Type B pancreatic cell (in vitro differentiated cells): Measurements from ENCODE around the gene KIF5B. TPM values are rescaled to one million over a fixed set of nuclear protein-coding genes. Genes with fewer than 3 reads are reported as not detected.

Source experiments
- DNase-seq: peaks from one replicate; pipeline ENCODE4 v3.0.0; 2021; ENCODE audit warnings: mixed read lengths; ENCODE audit not compliant: unreplicated experiment; ENCODE audit errors: extremely low spot score
- H3K27ac Mint-ChIP-seq: 2 replicates; pipeline ENCODE4 v1.8.0; 2021; ENCODE audit warnings: mild to moderate bottlenecking, mixed read lengths
- H3K27me3 Mint-ChIP-seq: 2 replicates; pipeline ENCODE4 v1.8.0; 2021; ENCODE audit warnings: mixed read lengths
- H3K36me3 Mint-ChIP-seq: 2 replicates; pipeline ENCODE4 v1.8.0; 2021; ENCODE audit warnings: mixed read lengths
- H3K4me1 Mint-ChIP-seq: one replicate; pipeline ENCODE4 v1.8.0; 2021; ENCODE audit warnings: mixed read lengths; ENCODE audit not compliant: unreplicated experiment
- H3K4me3 Mint-ChIP-seq: 2 replicates; pipeline ENCODE4 v1.8.0; 2021; ENCODE audit warnings: mild to moderate bottlenecking, mixed read lengths
- H3K9me3 Mint-ChIP-seq: 2 replicates; pipeline ENCODE4 v1.8.0; 2021; ENCODE audit warnings: mixed read lengths
- total RNA-seq: library from RNA; stranded (reverse); gene quantifications from 2 replicates; pipeline ENCODE4 v1.2.1, GENCODE V29; 2021; ENCODE audit warnings: low replicate concordance
- TF ChIP-seq, protein P1 (sequence below): fragments of 200-600 bp; sonication (generic); conservative IDR thresholded peaks from 2 replicates; pipeline ENCODE4 v1.5.0; 2021; ENCODE audit warnings: antibody characterized with exemption, mild to moderate bottlenecking

KIF5B gene
- total RNA-seq, 1 donor from 2014 or later, result 88.3 TPM

- no peaks in the 10 kb centered on the region for H3K27me3 Mint-ChIP-seq
- no peak for DNase-seq
- TF ChIP-seq, protein P1, sequence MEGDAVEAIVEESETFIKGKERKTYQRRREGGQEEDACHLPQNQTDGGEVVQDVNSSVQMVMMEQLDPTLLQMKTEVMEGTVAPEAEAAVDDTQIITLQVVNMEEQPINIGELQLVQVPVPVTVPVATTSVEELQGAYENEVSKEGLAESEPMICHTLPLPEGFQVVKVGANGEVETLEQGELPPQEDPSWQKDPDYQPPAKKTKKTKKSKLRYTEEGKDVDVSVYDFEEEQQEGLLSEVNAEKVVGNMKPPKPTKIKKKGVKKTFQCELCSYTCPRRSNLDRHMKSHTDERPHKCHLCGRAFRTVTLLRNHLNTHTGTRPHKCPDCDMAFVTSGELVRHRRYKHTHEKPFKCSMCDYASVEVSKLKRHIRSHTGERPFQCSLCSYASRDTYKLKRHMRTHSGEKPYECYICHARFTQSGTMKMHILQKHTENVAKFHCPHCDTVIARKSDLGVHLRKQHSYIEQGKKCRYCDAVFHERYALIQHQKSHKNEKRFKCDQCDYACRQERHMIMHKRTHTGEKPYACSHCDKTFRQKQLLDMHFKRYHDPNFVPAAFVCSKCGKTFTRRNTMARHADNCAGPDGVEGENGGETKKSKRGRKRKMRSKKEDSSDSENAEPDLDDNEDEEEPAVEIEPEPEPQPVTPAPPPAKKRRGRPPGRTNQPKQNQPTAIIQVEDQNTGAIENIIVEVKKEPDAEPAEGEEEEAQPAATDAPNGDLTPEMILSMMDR, result no peak
- no peak overlapping the region for H3K27ac Mint-ChIP-seq
- H3K36me3 Mint-ChIP-seq, result peaks cover 49% of the 10 kb centered on the region
- no peaks in the 10 kb centered on the region for H3K9me3 Mint-ChIP-seq
- no peaks in the 10 kb centered on the region for H3K4me1 Mint-ChIP-seq
- no peak overlapping the region for H3K4me3 Mint-ChIP-seq
These were observed 27.5 kb downstream of the KIF5B start for GRCh38 chr10:32028710-32029109.

GRCh38 chr10:32023264-32023663, 33.0 kb downstream of the KIF5B start:
- Mint-ChIP-seq H3K4me3 (no peak overlapping the region), H3K27me3 (no peaks in the 10 kb centered on the region), H3K36me3 (peaks cover 46% of the 10 kb centered on the region), H3K27ac (no peak overlapping the region), H3K9me3 (no peaks in the 10 kb centered on the region), H3K4me1 (no peaks in the 10 kb centered on the region)
- TF ChIP-seq, protein P1, result no peak
- DNase-seq, result no peak

GRCh38 chr10:32017044-32017443, 39.2 kb downstream of the KIF5B start:
- Mint-ChIP-seq H3K9me3 (no peaks in the 10 kb centered on the region), H3K36me3 (peaks cover 47% of the 10 kb centered on the region), H3K4me3 (no peak overlapping the region), H3K4me1 (no peaks in the 10 kb centered on the region), H3K27me3 (no peaks in the 10 kb centered on the region), H3K27ac (no peak overlapping the region)
- DNase-seq, result no peak
- TF ChIP-seq, protein P1, result no peak

DNA sequence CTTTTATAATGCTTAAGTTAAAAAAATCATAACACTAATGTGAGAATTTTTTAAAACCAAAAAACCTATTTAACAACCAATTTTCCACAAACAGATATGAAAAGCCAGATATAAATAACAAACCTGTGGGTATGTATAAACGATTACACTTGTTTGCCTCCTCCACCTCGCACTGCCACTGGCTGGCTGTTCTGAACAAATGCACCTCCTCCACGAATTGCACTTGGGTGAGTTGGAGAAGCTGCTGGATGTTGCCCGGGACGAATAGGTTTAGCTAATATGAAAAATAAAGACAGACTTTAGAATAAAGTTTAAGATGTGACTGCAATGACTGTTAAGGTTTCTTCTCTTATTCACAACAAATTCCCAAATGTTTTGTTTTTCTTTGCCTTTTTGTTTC, 40.8 kb downstream of the KIF5B start:
- no peak for DNase-seq
- no peaks in the 10 kb centered on the region for H3K27me3 Mint-ChIP-seq
- no peaks in the 10 kb centered on the region for H3K4me1 Mint-ChIP-seq
- no peak overlapping the region for H3K27ac Mint-ChIP-seq
- H3K36me3 Mint-ChIP-seq, result peaks cover 41% of the 10 kb centered on the region
- no peak overlapping the region for H3K4me3 Mint-ChIP-seq
- TF ChIP-seq, protein P1, result no peak
- no peaks in the 10 kb centered on the region for H3K9me3 Mint-ChIP-seq

DNA sequence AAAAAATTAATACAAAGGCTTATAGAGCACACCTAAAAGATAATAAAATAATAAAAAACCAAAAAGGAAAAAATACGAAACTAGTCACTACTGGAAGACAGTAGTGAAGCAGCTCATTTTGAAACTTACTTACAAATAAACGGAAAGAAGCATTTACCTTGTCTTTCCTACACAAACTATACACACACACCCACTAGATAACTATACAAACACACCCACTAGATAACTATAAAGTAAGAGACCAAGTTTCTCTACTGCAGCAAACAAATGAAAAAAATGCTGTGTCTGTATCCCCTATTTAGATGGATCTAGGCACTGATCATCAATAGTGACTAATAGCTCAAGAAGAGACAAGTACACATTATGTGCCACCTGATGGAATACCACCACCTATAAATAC, 49.2 kb downstream of the KIF5B start:
- Mint-ChIP-seq H3K27ac (no peak overlapping the region), H3K36me3 (peaks cover 12% of the 10 kb centered on the region), H3K4me1 (peaks cover 6% of the 10 kb centered on the region), H3K4me3 (no peak overlapping the region), H3K27me3 (no peaks in the 10 kb centered on the region), H3K9me3 (no peaks in the 10 kb centered on the region)
- DNase-seq, result no peak
- TF ChIP-seq, protein P1, result no peak

DNA sequence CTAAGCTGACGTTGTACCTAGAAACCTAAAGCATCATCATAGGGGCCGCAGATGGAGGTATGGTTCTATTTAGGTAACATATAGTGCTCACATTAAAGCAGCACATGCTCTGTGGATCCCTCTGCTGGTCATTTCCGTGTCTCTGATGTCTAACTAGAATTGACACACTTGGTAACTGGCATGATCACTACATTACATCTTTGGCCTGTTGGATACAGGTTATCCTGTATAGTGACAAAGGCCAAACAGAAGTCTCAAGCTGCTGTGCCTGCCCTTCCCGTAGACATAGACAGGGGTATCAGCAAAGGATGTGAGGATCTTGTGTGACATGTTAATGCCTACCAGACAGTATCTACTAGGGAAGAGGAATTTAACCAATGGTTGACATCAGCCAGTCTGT, 51.2 kb downstream of the KIF5B start:
- H3K36me3 Mint-ChIP-seq, result peaks cover 9% of the 10 kb centered on the region
- TF ChIP-seq, protein P1, result peak; percentile 74
- H3K27me3 Mint-ChIP-seq, result no peaks in the 10 kb centered on the region
- no peak for DNase-seq
- peaks cover 6% of the 10 kb centered on the region for H3K4me1 Mint-ChIP-seq
- no peak overlapping the region for H3K27ac Mint-ChIP-seq
- no peaks in the 10 kb centered on the region for H3K9me3 Mint-ChIP-seq
- H3K4me3 Mint-ChIP-seq, result no peak overlapping the region
